GM12872 (cell line): Measurements from ENCODE around the gene CREB3L2.

Source experiments
- TF ChIP-seq, protein P1 (sequence below): IDR thresholded peaks from 3 replicates; pipeline ENCODE4 v1.5.1; 2011; ENCODE audit warnings: low read depth, mild to moderate bottlenecking, low read length, moderate library complexity; ENCODE audit not compliant: insufficient read depth

Gene CREB3L2

DNA sequence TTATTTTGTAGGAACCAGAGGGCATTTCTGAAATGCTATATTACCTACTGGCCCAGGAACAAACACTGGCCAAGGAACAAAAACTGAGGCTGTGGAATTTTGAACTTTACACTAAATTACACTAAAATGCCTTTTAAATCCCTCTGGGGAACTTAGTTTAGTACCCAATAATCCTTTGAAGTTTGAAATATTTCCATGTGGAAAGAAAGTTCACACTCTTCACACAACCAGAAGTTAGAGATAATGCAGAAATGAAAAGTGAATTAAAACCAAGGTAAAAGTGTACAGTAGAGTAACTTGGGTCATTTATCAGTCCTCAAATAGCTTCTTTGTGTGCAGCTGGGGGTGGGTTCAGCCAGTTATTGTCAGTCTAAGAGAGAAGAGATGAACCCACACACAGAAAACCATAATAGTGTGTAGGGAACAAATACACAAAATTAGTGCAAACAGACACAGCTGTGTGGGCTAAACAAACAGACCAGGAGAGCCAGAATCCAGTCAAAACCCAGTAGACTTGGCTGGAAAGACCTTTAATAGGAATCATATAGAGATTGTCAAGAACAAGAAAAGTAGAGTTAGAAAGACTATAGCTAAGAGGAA, 108.6 kb downstream of the CREB3L2 start:
- TF ChIP-seq, protein P1, sequence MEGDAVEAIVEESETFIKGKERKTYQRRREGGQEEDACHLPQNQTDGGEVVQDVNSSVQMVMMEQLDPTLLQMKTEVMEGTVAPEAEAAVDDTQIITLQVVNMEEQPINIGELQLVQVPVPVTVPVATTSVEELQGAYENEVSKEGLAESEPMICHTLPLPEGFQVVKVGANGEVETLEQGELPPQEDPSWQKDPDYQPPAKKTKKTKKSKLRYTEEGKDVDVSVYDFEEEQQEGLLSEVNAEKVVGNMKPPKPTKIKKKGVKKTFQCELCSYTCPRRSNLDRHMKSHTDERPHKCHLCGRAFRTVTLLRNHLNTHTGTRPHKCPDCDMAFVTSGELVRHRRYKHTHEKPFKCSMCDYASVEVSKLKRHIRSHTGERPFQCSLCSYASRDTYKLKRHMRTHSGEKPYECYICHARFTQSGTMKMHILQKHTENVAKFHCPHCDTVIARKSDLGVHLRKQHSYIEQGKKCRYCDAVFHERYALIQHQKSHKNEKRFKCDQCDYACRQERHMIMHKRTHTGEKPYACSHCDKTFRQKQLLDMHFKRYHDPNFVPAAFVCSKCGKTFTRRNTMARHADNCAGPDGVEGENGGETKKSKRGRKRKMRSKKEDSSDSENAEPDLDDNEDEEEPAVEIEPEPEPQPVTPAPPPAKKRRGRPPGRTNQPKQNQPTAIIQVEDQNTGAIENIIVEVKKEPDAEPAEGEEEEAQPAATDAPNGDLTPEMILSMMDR: no peak

DNA sequence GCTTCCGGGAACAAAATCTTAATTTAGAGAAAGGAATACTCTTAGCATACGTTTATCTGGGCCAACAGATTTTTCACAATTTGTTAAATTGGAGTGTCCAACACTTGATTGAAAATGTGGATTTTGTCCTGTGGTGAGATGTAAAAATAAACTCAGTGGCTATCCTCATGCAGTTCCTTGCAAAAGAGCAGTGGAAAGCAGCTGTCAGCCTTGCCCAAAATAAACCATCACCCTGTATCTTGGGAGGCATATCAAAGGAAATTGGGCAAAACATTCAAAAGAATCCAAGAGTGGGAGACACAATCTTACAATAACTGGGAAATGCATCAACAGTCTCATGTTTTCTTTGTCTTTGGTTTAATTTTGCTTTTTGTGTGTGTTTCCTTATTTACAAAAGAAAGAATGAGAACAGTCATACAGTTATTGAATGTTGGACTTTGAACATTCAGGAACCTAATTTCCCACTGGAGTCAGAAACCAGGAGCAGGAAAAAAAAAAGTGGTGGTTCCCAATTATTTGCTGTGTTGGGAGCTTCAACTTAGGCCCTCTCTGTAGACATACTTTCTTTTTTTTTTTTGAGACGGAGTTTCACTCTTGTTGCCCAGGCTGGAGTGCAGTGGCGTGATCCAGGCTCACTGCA, 110.8 kb downstream of the CREB3L2 start:
- TF ChIP-seq, protein P1: no peak

DNA sequence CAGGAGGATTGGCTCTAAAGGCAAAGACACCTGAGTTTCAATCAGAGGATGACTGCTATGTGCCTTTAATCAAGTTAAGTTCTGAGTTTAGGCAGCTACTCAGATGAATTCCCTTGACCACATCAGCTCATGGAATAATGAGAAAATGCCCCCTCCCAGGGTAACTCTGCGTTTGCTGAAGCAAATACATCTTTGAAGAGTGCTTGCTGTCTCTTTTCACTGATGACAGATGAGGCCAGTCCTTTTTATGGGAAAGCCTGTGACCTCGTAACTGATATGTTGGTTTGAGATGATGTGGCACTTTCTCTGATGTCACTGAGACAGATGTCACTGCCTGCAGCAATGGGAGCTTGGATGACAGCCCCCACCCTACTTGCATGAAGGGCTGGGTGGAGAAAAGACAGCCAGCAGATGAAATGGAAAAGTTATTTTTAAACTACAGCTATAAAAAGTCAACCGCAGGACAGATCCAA, 111.4 kb downstream of the CREB3L2 start:
- TF ChIP-seq, protein P1: no peak

DNA sequence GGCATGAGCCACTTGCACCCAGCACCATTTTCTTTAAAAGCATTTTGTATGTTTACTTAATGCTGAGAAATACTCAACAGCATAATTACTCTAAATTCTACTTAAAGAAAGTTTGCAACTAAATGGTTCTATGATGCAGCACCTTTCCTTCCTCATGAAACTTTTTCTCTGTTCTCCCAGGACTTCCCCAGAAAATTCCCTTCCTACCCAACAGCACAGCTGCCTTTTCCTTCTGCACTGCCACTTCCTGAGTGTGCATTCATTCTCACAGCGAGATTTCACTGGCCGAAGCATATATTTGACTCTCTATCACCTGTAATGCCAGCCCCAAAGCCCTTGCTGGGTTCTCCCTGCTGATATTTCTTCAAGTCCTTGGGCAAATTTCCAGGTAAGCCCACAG, 113.6 kb downstream of the CREB3L2 start:
- TF ChIP-seq, protein P1: no peak

DNA sequence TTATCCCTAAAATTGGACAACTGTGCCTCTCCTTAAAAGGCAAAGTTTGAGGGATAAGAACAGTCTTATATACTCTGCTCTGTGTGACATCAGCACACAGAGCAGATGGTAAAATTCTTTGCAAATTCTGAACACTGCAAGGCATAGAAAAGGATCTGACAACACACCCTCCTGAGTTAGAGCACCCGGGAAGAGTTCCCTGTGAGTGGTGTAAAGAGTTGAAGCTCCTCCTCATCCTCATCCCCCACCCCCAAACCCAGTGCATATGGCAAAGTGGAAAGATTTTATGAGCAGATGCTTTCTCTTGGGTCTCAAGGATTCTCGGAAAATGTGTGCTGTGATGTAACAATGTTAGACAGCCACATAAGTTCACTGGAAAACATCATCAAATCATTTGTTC, 115.1 kb downstream of the CREB3L2 start:
- TF ChIP-seq, protein P1: no peak

DNA sequence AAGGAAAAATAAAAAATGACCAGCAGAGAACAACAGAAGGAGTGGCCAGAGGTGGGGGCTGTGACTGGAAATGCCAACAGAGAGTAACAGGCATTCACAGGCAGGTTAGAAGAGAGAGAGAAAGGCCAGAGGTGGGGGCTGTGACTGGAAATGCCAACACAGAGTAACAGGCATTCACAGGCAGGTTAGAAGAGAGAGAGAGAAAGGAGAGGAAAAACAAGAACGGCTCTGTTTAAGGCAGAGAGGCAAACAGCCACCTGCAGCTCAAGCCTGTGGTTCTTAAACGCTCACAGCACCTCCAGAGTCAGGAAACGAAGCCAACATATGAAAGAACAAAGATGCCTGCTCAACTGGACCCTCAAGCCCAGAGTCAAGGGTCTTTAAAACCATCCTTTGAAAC, 115.6 kb downstream of the CREB3L2 start:
- TF ChIP-seq, protein P1: no peak

DNA sequence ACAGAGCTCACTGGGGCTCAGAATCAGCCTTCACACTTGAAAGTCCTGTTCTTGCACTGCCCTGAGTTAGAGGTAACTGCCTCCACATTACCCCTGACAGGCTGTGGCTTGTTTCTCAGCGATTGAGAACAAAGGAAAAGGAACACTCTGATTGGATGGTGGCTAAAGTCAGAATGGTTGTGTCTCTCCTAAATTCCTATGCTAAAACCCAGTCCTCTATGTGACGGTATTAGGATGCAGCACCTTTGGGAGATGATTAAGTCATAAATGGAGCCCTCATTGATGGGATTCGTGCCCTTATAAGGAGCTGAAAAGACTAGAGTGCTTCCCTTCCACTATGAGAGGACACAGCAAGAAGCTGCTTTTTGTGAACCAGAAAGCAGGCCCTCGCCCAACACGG, 116.2 kb downstream of the CREB3L2 start:
- TF ChIP-seq, protein P1: no peak
